22Rv1 (cell line): ENCODE data around the gene PLCXD3.
"Not testable (repeated sequence)": the region's sequence is repeated elsewhere in the genome, so short reads cannot be mapped to it uniquely, and the experiment has no call there.

ENCODE experiments used
- H3K27ac ChIP-seq: fragments of 450-650 bp; 2 replicates; pipeline ENCODE4 v1.5.1; 2017
- CTCF ChIP-seq: fragments of 450-650 bp; IDR thresholded peaks from 2 replicates; pipeline ENCODE4 v1.5.1; 2017; ENCODE audit warnings: mild to moderate bottlenecking
- ZFX ChIP-seq: fragments of 450-650 bp; IDR thresholded peaks from 2 replicates; pipeline ENCODE4 v1.6.1; 2017; ENCODE audit warnings: antibody characterized with exemption, borderline replicate concordance

PLCXD3 gene

GRCh38 chr5:41337216-41337615 is 173.2 kb downstream of the PLCXD3 start:
- no peak overlapping the region for H3K27ac ChIP-seq
- TF ChIP-seq ZFX (no peak), CTCF (no peak)

- no peak for TF ChIP-seq CTCF
- no peak for TF ChIP-seq ZFX
- no peak overlapping the region for H3K27ac ChIP-seq
These were observed 173.9 kb downstream of the PLCXD3 start for GRCh38 chr5:41336471-41336870.

- TF ChIP-seq CTCF, result no peak
- no peak overlapping the region for H3K27ac ChIP-seq
These were observed 174.7 kb downstream of the PLCXD3 start for GRCh38 chr5:41335596-41336181.

- TF ChIP-seq CTCF (no peak), ZFX (no peak)
- no peak overlapping the region for H3K27ac ChIP-seq
These were observed 175.6 kb downstream of the PLCXD3 start for GRCh38 chr5:41334758-41335157.

- no peak overlapping the region for H3K27ac ChIP-seq
- TF ChIP-seq ZFX (no peak), CTCF (no peak)
These were observed 176.2 kb downstream of the PLCXD3 start for GRCh38 chr5:41334221-41334620.

GRCh38 chr5:41325074-41325473 is 185.3 kb downstream of the PLCXD3 start:
- H3K27ac ChIP-seq, result no peak overlapping the region
- TF ChIP-seq ZFX, result no peak
- no peak for TF ChIP-seq CTCF

GRCh38 chr5:41322826-41323225 is 187.6 kb downstream of the PLCXD3 start:
- not testable (repeated sequence) for H3K27ac ChIP-seq

- no peak overlapping the region for H3K27ac ChIP-seq
- TF ChIP-seq CTCF (no peak), ZFX (no peak)
These were observed 197.8 kb downstream of the PLCXD3 start for GRCh38 chr5:41312478-41313060.
